NCI-H2227 treated with DMSO at 0.1 percent for 48 hours (cell line): ENCODE measurements around the gene PCGF3.
"Not testable (repeated sequence)": the region's sequence is repeated elsewhere in the genome, so short reads cannot be mapped to it uniquely, and the experiment has no call there.

Experiments
- DNase-seq: peaks from one replicate; lab custom pipeline; 2025; lab: John Stamatoyannopoulos, UW

The PCGF3 gene

DNA sequence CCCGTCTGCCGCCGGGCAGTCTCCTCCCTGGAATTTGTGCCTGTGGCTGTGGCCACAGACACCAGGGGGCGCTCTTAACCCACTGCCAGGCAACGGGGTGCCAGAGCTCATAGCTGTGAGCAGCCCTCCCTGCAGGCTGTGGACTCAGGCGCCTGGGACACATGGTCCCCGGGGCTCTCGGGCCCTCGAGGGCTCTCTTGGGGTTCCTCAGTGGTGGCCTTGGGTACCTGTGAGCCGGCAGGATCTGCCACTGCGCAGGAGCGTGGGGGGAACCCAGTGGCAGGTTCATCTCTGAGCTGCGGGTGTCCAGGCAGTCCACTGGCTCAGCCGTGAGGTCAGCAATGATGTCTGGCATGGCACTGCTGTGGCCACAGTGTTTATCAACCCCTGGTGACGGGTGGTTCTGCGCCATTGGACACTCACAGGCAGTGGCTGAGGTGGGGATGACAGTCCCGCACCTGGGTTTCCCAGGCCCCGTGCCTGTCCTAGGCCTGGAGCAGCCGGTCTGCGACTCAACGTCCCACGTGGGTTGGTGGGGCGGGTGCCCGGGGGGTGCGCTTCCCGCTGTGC, 37.2 kb downstream of the PCGF3 start:
- DNase-seq, result no peak

DNA sequence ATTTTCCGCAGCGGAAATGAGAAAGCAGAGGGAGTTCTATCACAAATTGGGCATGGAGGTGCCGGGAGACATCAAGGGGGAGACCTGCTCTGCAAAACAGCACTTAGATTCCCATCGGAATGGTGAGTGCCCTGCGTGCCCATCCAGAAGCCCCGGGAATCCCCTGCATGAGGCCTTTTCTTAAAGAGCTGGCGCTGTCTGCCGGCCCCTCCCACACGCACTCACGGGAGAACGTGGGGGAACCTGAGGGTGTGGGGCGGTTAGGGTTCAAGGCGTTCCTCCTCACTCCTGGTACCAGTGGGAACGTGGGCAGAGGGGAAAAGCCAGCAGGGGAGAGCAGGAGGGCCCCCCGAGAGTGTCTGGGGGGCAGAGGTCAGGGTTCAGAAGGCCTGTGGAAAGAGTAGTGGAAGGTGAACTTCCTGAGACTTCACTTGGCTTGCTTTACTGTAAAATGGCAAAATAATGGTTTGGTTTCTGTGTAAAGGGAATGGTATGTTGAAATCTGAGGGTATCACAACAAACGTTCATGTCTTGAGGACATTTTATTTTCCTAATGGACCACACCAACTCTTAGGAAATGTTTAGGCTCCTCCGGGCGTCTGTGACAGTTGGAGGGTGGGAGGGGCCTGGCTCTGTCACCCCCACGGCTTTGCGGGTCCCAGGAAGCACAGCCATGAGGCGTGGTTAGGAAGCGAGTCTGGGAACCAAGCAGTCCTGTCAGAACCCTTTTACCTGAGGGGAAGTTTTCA, 38.0 kb downstream of the PCGF3 start:
- DNase-seq, result no peak

DNA sequence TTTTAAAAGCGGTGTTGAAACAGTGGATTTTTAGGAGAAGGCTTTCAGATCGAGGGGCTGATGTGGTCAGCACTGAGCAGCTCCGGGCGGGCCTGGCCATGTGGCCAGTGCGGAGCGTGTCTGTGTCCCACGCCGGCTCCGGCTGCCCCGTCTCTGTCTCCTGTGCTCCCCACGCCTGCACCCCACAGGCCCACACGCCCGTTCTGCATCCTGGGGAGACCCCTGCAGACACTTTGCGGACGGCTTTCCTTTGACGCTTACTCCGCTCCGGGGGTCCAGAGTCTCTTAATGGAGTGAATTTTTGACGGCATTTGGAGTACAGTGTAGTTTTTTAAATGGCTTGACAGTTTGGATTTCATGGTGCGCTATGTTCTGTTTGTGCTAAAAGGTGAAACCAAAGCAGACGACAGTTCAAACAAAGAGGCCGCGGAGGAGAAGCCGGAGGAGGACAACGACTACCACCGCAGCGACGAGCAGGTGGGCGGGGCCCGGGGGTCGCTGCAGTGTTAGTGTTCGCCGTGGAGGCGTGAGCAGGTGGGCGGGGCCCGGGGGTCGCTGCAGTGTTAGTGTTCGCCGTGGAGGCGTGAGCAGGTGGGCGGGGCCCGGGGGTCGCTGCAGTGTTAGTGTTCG, 38.7 kb downstream of the PCGF3 start:
- DNase-seq, result no peak

DNA sequence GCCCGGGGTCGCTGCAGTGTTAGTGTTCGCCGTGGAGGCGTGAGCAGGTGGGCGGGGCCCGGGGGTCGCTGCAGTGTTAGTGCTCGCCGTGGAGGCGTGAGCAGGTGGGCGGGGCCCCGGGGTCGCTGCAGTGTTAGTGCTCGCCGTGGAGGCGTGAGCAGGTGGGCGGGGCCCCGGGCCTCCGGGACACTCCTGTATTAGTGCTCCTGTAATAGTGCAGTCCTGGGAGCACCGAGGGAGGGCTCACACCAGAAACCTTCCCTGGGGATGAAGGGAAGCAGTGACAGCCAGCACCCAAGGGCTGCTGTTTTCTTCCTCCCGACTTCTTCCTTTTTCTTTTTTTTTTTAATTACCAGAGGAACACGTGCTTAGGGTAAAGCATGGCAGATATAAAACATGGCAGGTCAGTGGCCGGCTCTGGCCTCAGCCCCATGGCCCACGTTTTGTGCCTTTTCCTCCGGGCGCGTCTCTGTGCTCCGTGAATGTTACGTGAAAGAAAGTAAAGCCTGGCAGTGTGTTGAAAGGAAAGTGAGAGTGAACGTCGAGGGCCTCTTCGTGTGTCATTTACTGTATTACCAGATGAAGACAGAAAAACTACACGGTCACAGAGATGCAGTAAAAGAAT, 42.0 kb downstream of the PCGF3 start:
- DNase-seq, result no peak

DNA sequence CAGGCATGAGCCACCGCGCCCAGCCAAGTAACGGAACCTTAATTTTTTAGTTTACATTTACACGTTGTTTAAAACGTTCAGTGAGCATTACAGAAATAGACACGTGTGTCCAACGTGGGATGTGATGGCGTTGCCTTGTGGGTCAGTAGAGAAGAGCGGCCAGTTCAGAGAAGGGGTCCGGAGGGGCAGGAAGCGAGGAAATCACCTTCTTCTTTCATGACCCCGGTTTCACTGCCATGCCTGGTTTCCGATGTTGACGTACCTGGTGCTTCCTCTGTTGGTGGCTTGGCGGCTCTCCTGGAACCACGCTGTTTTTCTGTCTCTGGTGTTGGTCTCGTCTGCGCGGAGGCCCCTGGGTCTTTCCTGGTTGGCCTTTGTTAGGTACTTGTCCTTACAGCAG, 42.8 kb downstream of the PCGF3 start:
- no peak for DNase-seq

DNA sequence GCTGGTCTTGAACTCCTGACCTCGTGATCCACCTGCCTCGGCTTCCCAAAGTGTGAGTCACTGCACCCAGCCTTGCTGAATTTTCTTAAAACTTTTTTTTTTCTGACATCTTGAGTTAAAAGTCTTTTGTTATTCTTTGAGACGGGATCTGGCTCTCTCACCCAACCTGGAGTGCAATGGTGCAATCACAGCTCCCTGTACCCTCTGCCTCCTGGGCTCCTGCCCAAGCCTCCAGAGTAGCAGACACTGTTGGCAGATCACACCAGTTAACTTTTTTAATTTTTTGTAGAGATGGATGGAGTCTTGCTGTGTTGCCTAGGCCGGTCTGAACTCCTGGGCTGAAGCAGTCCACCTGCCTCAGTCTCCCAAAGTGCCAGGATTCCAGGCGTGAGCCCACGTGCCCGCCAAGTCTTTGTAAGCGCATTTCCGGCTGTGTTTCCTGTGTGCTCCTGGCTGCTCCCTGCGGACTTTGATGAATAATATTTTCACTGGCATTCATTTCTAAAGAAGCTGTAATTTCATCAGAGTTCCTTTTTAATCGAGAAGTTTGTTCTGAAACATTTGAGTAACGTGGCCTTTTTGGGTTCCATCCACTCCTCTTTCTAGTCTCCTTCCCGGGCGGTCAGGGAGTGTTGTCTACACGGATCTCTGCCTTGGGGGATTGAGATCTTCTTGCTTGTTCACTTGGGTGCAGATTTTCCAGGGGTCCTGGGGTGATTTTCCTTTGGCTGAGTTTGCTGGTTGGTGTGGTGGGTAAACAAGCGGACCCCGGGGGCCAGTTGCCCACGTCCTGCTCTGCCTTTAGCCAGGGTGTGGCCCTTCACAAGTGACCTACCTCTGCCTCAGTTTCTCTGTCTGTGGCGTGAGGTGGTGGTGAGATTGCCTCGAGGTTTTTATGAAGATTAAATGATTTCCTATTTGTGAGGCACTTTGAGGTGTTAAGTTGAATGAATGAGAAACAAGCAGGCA, 44.4 kb downstream of the PCGF3 start:
- DNase-seq, result no peak

DNA sequence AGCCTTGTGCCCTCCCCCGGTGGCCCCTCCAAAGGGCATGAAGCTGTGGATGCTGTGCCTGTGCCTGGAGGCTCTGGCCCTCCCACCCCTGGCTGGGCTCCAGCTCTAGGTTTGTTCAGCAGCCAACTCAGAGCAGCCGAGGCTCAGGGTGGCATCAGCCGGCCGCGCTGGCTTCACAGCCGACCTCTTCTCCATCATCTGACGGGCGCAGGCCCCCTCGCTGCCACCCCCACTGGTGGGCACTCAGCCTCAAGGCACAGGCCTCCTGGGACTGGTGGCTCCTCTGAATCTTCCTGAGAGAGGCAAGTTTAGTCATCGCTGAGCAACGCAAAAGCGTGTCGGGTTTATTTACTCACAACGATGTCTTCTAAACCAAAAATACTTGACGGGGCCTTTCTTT, 46.0 kb downstream of the PCGF3 start:
- no peak for DNase-seq

DNA sequence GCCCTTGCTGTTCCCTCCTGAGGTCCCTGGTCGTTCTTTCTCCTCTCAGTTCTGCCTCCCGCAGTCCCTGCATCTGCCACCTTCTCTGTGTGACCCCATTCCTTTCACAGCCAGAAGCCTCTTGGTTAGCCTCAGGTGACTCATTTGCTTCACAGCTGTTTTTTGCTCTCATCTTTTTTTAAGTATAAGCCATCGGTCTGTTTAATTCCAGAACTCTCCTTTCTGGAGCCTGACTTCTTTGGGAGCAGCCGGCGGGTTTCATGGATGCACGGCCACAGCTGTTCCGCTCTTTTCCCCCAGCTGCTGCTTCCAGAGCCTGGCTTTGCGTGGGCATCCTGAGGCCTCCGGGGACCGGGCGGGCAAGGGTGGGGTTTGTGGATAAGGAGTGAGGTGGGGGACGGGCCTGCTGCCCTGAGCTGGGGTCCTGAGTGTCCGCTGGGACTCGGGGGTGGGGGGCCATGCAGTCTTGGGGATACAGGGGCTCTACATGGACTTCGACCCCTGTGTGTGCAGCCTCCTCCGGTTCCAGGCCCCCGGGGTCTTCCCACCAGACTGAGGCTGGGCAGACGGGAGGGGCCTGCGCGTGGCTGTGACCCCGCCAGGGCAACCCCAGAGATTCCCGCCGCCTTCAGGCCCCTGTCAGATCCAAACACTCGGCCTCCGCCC, 46.7 kb downstream of the PCGF3 start:
- no peak for DNase-seq

DNA sequence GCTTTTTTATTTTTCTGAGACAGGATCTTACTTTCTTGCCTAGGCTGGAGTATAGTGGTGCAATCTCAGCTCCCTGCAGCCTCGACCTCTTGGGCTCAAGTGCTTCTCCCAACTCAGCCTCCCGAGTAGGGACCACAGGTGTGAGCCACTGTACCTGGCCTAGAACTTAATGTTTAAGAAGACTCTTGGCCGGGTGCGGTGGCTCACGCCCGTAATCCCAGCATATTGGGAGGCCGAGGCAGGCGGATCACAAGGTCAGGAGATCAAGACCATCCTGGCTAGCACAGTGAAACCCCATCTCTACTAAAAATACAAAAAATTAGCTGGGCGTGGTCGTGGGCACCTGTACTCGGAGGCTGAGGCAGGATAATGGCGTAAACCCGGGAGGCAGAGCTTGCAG, 47.6 kb downstream of the PCGF3 start:
- DNase-seq, result not testable (repeated sequence)

DNA sequence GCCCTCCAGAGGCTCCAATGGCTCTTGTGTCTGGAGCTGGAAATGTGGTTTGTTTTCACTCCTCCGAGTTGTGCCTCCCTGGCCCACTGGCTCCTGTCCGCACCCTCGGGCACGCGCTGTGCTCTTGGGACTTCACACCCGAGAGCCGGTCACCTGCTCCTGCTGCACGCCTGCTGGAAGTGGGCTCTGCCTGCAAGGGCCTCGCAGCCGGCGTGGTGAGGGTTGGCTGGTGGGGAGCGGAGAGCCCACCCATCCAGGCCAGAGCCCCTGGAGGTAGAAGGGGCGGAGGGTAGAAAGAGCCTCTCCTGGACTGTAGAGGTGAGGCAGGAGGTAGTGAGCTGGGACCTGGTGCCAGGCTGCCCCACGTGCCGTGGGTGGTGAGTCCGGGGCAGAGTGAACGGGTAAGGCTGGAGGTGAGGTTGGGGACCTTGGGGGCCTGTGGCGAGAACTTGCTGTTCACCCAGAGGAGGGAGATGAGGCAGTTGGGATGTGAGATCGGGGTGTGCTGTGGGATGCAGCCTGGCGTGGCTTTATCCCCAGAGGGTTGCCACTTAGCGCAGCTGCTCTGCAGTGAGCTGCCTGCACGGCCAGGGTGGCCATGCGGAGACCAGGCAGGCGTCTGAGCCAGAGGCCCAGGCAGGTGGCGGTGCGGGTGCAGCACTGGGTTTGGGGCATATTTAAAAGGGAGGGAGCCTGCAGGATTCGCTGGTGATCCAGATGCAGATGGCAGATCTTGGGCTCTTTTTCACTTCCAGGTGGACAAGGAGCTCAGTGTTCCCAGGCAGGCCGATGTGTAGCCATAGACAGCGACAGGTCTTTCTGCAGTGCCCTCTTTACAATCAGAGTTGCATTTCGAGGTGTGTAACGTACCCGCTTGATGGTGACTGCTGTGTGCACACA, 48.8 kb downstream of the PCGF3 start:
- DNase-seq, result no peak

DNA sequence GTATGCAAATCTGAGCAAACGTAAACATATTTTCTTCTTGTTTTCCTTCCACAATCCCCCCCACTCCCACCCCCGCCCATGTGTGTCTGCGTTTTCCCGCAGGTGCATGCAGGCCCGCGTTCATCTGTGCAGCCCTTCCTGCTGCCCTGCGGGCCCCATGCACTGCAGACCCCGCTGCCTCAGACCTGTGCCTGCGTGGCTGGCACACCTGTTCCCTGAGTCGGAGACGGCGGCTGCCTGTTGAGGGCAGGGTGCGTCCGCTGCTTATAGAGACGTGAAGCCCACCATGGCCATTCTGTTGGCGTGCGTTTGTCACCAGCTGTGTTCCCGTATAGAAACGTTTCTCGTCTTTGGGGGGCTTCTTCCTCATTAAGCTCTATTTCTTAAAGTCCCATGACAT, 51.5 kb downstream of the PCGF3 start:
- DNase-seq, result no peak

DNA sequence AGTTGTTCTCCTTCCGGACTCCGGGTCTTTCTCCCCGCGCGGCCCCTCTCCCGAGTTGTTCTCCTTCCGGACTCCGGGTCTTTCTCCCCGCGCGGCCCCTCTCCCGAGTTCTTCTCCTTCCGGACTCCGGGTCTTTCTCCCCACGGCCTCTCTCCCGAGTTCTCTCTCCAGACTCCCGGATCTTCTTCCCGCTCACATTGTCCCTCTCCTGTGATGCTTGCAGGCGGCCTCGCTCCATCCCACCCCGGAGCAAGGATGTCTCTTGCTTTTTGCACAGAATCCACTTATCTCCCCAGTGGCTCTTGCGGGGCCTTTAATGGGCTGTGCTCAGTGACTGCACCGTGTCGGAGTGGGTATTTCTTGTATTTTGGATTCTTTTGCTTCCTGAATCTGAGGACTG, 54.2 kb downstream of the PCGF3 start:
- DNase-seq, result not testable (repeated sequence)

DNA sequence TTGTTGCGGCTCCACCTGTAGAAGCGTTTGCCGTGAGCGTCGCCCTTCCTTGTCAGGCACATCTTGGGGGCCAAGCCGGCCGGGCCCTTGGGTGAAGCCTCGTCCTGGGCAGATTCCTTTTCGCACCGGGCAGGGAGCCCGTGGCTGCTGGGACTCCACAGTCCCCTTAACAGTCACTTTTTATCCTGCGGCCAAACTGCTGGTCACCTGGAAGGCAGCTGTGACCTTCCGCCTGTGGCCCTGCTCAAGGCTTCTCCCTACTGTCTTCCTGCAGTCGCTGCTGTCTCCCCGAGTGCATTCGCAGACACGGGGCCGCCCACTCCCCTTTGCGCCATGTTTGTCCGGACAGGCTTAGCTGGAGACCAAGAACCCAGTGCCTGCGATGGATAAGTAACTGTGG, 55.0 kb downstream of the PCGF3 start:
- DNase-seq, result no peak

DNA sequence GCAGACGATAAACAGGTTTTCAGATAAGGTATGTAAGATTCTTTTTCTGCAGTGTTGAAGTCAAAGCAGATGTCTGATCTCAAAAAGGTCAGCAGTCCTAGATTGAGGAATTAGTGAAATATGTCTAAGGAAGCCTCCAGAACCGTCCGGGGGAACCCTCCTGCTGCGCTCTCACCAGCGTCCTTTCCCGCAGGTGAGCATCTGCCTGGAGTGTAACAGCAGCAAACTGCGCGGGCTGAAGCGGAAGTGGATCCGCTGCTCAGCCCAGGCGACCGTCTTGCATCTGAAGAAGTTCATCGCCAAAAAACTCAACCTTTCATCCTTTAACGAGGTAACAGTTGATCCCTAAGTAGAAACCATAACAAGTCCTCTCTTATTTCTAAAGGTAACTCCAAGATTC, 55.5 kb downstream of the PCGF3 start:
- DNase-seq, result no peak

DNA sequence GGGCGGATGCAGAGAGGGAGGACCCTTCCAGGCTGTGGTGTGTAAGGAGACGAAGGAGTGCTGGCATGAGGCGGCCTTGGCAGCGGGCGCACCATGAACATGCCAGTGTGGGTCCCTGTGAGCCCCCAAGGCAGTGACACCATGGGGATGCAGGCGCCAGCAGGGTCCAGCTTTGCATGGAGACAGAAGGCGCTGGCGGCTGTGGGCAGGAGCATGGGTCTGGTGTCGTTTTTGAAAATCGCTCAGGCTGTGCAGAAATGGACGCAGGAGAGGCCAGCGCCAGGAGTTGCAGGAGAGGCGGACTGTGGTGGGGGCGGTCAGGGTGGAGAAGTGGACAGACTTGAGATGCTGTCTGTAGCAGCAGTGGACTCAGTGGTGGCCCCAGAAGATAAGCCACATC, 56.1 kb downstream of the PCGF3 start:
- no peak for DNase-seq

DNA sequence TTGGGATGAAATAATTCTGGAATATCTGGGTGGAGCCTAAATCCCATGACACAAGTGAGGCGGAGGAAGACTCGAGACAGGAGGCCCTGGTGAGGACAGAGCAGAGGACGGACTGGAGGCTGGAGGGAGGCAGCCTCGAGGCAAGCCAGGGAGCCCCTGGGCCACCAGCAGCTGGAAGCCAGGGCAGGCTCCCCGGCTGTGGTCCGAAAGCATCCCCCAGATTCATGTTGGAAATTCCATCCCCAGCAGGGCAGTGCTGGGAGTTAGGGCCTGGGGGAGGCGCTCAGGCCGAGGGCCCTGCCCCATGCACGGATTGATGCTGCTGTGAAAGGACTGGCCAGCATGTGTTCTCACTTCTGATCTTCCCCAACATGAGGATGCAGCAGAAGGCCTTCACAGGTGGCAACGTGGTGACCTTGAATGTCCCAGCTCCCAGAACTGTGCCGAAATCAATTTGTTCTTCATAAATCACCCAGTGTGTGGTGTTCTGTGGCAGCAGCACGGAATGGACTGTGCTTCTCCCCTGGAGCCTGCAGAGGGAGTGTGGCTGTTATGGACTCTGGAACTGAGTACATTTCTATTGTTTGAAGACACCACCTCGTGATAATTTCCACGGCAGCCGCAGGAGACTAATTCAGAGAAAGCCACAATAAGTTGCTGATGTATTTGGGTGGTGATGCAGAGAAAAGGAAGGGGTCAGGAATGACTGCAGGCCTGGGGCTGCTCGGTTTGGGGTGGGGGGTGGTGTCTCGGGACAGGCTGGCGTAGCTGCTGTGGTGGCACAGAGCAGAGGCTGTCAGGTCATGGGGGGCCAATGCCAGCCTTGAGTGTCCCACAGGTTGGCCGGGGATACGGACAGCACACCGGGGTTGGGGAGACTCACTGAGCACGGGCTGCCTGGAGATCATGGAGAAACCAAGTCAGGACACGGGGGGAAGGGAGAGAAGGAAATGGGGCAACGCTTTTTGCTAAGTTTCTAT, 56.9 kb downstream of the PCGF3 start:
- DNase-seq, result no peak

DNA sequence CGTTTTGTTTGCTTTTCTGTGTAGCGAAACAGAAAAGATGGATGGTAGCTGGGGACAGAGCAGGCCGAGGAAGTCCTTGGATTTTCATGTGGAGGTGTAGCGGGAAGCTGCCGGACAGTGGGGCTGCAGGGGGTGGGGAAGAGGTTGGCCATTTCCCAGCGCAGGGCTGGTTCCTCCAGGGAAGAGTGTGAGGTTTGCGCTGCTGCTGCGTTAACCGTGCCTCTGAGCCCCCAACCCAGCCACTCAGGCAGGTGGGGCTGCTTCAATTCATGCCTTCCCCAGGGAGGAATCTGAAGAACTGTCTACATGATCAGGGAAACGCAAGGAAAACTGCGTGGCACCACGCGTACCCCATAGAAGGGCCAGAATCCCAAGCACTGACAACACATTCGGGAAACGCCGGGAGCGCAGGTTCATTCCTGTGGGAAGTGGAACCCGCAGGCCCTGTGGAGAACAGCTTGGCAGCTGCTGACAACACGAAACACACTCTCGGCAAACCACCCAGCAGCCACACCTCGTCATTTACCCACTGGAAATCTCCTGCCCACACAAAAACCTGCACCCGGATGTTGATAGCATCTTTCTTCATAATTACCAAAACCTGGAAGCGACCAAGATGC, 57.7 kb downstream of the PCGF3 start:
- DNase-seq, result no peak

DNA sequence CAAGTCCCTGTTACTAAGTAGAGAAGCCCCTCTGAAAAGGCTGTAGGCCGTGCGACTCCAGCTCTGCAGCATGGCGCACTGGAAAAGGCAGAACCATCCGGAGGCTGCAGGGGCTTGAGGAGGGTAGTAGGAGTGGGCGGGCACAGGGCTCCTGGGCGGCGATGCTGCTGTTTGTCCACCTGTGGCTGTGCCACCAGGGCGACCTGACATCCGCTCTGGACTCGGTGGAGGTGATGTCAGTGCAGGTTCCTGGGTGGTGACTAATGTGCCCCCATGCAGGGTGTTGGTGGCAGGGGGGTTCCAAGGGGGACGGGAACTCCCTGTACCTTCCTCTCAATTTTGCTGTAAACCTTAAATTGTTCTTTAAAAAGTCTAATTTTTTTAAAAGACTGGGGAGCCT, 58.3 kb downstream of the PCGF3 start:
- no peak for DNase-seq
